SK-N-MC (cell line): ENCODE measurements around the gene CAMKMT.

Experiments used
- EZH2 ChIP-seq: fragments of 200-600 bp; sonication (generic); IDR thresholded peaks from one replicate; pipeline ENCODE4 v1.6.1; 2017; ENCODE audit warnings: antibody characterized with exemption
- POLR2AphosphoS5 ChIP-seq: IDR thresholded peaks from 2 replicates; pipeline ENCODE4 v1.6.1; 2012; ENCODE audit warnings: mild to moderate bottlenecking, low read depth, low read length, borderline replicate concordance

DNA sequence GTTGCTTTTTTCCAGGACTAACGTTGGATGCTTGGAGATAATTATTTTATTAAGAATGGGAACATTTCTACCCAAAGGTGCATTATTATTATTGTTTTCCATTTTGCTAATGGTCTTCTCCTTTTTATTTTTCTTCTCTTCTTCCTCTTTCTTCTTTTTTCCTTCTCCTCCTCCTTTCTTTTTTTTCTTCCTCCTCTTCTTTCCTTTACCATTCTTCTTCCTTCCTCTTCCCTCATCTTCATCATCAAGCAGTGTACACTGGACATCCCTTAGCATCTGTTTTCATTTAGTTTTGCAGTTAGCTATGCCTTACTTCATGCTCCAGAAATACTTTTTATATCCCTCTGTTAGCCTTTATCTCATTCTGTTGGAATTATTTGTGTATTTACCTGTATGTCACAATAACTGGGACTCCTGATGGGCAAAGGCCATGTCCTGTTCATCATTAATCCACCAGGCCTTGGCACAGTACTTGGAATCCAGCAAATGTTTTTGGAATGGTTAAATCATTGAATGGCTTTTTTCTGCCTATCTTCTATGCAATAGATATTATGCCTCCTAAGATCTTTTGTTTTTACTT, 162.7 kb downstream of the CAMKMT start:
- TF ChIP-seq POLR2AphosphoS5 (no peak), EZH2 (no peak)
